Fibroblast of the aortic adventitia (primary cell): ENCODE results near the gene DUSP15. TPM values are rescaled to one million over a fixed set of nuclear protein-coding genes. Genes with fewer than 3 reads are reported as not detected.
A peak's percentile ranks its signal among the peaks of the same experiment; 100 is the strongest.
"Not testable (repeated sequence)": the region's sequence is repeated elsewhere in the genome, so short reads cannot be mapped to it uniquely, and the experiment has no call there.

Experiments
- DNase-seq: peaks from one replicate; pipeline ENCODE4 v3.0.0-alpha.2; 2010; ENCODE audit warnings: low read depth
- H3K4me3 ChIP-seq: 2 replicates; pipeline ENCODE4 v1.5.1; 2011; ENCODE audit warnings: low read depth, mild to moderate bottlenecking, control low read depth, low read length, moderate library complexity
- total RNA-seq: library from RNA; depleted of rRNA; stranded (reverse); fragments of >200 nt; gene quantifications from 2 replicates; pipeline ENCODE4 v1.2.3, GENCODE V29; 2012; ENCODE audit warnings: low replicate concordance
- TF ChIP-seq, protein P1 (sequence below): IDR thresholded peaks from 2 replicates; pipeline ENCODE4 v1.5.1; 2011; ENCODE audit warnings: mild to moderate bottlenecking, low read length, control low read depth, inconsistent platforms; ENCODE audit not compliant: insufficient read depth

Gene DUSP15
- total RNA-seq, 1 donor: 9.9 TPM

DNA sequence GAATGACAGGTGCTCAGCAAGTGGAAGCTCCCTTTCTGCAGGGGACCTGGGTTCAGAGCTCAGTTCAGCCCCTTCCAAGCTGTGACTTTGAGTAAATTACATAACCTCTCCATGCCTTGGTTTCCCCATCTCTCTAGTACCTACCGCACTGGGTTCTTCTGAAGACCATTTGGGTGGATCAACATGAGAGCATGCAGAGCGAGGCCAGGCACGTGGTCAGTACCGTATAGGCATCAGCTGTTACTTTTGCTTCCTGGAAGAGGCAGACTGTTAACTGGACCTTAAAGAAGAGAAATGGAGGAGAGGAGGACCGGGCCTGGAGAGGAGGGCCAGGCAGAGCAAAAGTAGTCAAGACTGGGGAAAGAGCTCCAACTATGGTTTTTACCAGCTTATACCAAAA lies 52.9 kb downstream of the DUSP15 start:
- TF ChIP-seq, protein P1, sequence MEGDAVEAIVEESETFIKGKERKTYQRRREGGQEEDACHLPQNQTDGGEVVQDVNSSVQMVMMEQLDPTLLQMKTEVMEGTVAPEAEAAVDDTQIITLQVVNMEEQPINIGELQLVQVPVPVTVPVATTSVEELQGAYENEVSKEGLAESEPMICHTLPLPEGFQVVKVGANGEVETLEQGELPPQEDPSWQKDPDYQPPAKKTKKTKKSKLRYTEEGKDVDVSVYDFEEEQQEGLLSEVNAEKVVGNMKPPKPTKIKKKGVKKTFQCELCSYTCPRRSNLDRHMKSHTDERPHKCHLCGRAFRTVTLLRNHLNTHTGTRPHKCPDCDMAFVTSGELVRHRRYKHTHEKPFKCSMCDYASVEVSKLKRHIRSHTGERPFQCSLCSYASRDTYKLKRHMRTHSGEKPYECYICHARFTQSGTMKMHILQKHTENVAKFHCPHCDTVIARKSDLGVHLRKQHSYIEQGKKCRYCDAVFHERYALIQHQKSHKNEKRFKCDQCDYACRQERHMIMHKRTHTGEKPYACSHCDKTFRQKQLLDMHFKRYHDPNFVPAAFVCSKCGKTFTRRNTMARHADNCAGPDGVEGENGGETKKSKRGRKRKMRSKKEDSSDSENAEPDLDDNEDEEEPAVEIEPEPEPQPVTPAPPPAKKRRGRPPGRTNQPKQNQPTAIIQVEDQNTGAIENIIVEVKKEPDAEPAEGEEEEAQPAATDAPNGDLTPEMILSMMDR: no peak
- no peak for DNase-seq
- H3K4me3 ChIP-seq: no peak overlapping the region

DNA sequence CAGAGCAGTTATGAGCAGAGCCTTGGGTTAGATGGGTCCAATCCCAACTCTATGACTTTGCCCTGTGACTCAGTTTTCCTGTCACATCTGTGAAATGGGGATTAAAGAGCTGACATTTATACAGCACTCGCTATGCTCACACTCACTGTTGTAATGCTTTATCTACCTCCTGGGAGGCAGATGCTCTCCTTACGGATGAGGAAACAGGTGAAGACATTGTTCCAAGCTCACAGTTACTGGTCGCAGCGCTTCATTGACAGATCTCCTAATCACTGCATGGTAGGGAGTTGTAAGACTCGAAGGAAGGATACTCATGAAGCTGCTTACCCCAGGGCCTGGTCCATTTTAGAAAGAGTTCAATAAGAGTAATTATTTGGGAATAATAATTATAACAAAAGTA lies 54.1 kb downstream of the DUSP15 start:
- TF ChIP-seq, protein P1: no peak
- H3K4me3 ChIP-seq: no peak overlapping the region
- DNase-seq: no peak

DNA sequence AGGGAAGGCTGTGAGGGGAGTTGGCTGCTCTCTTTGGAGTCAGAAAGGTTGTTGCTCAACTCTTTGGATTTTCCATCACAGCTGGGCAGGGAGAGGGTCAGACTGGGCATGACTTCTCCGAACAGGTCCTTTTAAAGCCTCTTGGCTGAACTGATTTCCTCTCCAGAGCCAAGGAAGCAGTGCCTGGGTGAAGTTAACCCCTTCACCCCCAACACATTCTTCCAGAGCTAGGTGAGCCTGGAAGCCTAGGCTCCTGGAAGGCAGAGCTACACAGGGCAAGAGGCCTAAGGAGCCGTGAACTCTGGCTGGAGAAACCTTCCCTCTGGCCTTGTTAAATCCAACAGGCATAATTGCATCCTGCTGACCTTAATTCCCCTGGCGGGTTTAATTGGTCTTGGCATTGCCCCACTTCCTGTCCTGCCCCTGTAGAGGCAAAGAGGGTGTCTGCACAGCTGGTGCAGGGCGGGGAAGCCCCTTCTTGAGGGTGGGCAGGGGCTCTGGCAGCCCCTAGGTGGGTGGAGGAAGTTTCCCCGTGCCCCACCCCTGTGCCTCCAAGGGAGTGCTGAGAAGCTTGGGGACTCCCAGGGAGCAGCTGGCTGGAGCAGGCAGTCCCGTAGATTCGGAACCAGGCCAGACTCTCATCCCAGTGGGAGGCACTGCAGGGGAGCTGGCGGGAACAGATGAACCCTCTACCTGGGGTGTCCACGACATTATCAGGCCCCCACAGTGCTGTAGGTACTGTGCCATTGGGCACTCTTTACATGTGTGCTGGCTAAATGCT lies 54.7 kb downstream of the DUSP15 start:
- DNase-seq: peak; percentile 50

DNA sequence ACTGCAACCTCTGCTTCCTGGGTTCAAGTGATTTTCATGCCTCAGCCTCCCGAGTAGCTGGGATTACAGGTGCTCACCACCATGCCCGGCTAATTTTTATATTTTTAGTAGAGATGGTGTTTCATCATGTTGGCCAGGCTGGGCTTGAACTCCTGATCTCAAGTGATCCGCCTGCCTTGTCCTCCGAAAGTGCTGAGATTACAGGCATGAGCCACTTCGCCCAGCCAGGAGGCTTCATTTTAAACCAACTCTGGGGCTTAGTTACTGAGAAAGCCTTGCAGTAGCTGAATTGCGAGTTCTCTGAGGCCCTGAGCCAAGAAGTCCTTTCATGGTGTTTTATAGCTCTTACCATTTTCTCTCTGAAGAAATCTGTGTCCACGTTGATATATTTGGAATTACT lies 56.2 kb downstream of the DUSP15 start:
- DNase-seq, H3K4me3 ChIP-seq: not testable (repeated sequence)

More for the DNA sequence above, 54.7 kb downstream of the DUSP15 start:
- TF ChIP-seq, protein P1: no peak
- H3K4me3 ChIP-seq: no peak overlapping the region

DNA sequence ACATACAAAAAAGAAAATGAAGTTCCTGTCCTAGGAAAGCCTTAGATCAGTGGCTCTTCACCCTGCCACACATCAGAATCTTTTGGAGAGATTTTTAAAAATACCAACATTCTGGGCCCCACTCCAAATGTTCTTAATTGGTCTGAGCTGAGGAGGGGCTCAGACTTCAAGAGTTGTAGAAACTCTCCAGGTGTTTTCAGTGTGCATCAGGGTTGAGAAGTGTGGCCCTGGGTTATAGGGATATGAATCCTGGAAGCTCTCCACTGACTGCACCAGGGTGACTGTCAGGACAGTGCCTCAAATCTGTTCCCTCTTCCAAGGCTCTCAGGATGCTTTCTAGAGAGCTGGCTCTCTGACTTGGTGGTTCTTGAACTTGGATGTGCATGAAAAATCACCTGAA lies 56.7 kb downstream of the DUSP15 start:
- no peak overlapping the region for H3K4me3 ChIP-seq
- TF ChIP-seq, protein P1: no peak
- DNase-seq: no peak

DNA sequence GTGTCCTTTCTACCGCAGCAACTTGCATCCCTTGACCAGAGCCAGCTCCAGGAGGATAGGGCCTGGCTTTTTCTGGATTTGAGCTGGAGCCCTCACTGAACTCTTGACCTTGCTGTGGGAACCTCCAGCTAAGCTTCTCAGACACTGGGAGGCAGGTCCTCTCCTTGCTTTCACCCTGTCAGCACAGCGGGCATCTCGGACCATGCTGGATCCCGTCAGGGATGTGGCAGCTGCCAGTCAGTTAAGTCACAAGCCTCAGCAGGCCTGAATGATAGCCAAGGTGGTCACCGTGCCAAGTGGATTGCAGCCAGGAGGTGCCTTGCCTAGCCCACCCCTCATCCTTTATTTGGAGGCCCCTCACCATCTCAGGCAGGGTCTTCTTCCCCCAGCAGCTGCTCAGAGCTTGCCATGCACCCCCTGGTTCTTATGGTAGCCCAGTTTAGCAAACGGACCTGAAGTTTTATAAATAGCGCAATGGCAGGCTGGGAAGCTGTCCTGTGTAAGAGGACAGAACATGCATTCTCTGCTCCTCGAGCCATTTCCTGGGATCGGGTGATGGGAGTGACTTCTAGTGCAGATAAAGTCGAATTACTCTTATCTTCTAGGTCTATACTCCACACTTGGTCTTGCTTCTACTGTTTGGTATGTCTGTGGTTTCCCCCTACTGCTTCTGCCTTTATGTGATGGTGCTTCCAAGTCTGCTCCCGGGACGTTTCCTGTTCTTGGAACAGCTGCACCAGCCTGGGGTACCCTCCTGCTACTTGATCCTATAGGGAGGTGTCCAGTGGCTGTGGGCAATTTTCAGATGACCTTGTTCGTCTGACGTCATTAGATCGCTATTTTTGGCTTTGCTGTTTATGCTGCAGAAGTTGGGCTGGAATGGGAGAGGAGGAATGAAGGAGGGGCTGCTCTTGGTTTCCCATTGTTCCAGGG lies 58.3 kb downstream of the DUSP15 start:
- TF ChIP-seq, protein P1: no peak

DNA sequence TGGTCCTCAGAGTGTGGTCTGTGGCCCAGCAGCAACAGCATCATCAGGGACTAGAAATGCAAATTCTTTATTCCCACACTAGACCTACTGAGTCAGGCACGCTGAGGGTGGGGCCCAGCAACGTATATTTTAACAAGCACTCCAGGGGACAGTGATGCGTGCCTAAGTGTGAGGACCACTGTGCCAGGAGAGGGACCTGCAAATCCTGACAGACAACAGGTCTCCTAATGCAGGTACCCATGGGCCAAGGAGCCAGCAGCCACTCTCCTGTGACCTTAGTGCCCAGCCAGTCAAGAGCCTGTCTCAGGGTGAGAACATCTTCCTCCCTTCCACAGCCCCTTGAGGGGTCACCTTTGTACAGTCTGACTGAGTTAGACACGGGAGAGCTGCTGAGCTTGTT lies 59.1 kb downstream of the DUSP15 start:
- TF ChIP-seq, protein P1: no peak
- DNase-seq: no peak

More for the DNA sequence above, 58.3 kb downstream of the DUSP15 start:
- DNase-seq: peak; percentile 85
- H3K4me3 ChIP-seq: no peak overlapping the region

More for the DNA sequence above, 59.1 kb downstream of the DUSP15 start:
- no peak overlapping the region for H3K4me3 ChIP-seq
